C4-2B (cell line): ENCODE data around the gene FCN3.

Source experiments
- CTCF ChIP-seq: fragments of 450-650 bp; conservative IDR thresholded peaks from 2 replicates; pipeline ENCODE4 v1.5.1; 2017; ENCODE audit warnings: mild to moderate bottlenecking
- ZFX ChIP-seq: fragments of 450-650 bp; IDR thresholded peaks from 2 replicates; pipeline ENCODE4 v1.6.1; 2017

DNA sequence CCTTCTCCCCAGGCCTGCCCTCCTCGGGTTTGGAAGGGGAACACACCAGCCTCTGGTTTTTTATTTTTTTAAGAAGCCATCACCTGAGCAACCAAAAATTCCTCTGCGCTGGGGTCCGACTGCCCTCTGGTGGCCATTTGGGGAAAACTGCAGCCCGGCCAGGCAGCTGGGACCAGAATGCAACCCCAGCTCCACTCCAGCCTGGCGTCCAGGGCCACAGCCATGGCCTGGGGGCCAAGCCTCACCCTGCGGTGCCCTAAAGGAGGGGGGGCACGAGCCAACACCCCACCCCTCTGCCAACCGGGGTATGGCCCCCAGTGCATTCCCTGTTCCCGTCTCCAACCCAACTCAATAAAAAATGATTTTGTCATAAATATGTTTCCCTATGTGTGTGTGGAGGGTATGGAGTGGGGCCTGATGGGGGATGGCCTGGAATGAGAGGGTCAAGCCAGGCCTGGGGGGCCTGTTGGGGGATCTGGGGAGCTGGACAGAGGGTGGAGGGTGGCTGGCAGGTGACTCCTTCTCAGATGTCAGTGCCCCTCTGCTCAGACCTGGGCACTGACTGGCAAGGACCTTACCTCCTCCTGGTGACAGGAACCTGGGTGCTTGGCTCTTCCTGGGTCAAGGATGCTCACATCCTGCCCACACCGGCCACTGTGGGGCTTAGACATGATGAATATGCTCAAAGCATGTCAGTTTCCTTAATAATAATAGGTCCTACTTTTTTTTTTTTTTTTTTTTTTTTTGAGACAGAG, 21.0 kb upstream of the FCN3 start:
- TF ChIP-seq CTCF (peak; percentile 99), ZFX (no peak)
